RCC 7860 (cell line): ENCODE results near the gene NLGN1.
A peak's percentile ranks its signal among the peaks of the same experiment; 100 is the strongest.

ENCODE experiments used
- DNase-seq: peaks from one replicate; pipeline ENCODE4 v3.0.0-alpha.2; 2015; ENCODE audit warnings: low spot score
- FAIRE-seq: peaks from 2 replicates; lab custom pipeline; 2012; peaks lifted over from hg19 to GRCh38; lab: Jason Lieb, UNC

Gene NLGN1

GRCh38 chr3:173945170-173945569, 547.6 kb downstream of the NLGN1 start:
- FAIRE-seq (no peak), DNase-seq (no peak)

- FAIRE-seq, result no peak
Observed at GRCh38 chr3:173945806-173946205, 548.3 kb downstream of the NLGN1 start.

GRCh38 chr3:173954647-173955046, 557.1 kb downstream of the NLGN1 start:
- FAIRE-seq, result no peak

More at GRCh38 chr3:173945806-173946205, 548.3 kb downstream of the NLGN1 start:
- DNase-seq, result no peak

GRCh38 chr3:173957646-173958045, 560.1 kb downstream of the NLGN1 start:
- DNase-seq, result no peak
- no peak for FAIRE-seq

More at GRCh38 chr3:173954647-173955046, 557.1 kb downstream of the NLGN1 start:
- no peak for DNase-seq

GRCh38 chr3:173958805-173959204, 561.3 kb downstream of the NLGN1 start:
- FAIRE-seq, result no peak
- no peak for DNase-seq

GRCh38 chr3:173970281-173970680, 572.7 kb downstream of the NLGN1 start:
- FAIRE-seq (no peak), DNase-seq (no peak)

GRCh38 chr3:173976281-173976680, 578.7 kb downstream of the NLGN1 start:
- DNase-seq (no peak), FAIRE-seq (no peak)

- FAIRE-seq (no peak), DNase-seq (peak; percentile 69)
Observed at GRCh38 chr3:173977747-173978146, 580.2 kb downstream of the NLGN1 start.

GRCh38 chr3:173983343-173983742, 585.8 kb downstream of the NLGN1 start:
- FAIRE-seq (no peak), DNase-seq (no peak)

GRCh38 chr3:173986861-173987410, 589.4 kb downstream of the NLGN1 start:
- DNase-seq (no peak), FAIRE-seq (no peak)

- DNase-seq, result no peak
- no peak for FAIRE-seq
Observed at GRCh38 chr3:173988909-173989308, 591.4 kb downstream of the NLGN1 start.

- DNase-seq (no peak), FAIRE-seq (no peak)
Observed at GRCh38 chr3:173992416-173992815, 594.9 kb downstream of the NLGN1 start.

- DNase-seq (peak; percentile 35), FAIRE-seq (no peak)
Observed at GRCh38 chr3:173993299-173993698, 595.8 kb downstream of the NLGN1 start.

- DNase-seq (no peak), FAIRE-seq (no peak)
Observed at GRCh38 chr3:174000675-174001074, 603.1 kb downstream of the NLGN1 start.

- no peak for DNase-seq
- FAIRE-seq, result no peak
Observed at GRCh38 chr3:174002543-174002942, 605.0 kb downstream of the NLGN1 start.

GRCh38 chr3:174010907-174011306, 613.4 kb downstream of the NLGN1 start:
- DNase-seq (no peak), FAIRE-seq (no peak)

GRCh38 chr3:174016186-174016585, 618.6 kb downstream of the NLGN1 start:
- FAIRE-seq (peak; percentile 78), DNase-seq (peak; percentile 77)

- DNase-seq (no peak), FAIRE-seq (no peak)
Observed at GRCh38 chr3:174020156-174020555, 622.6 kb downstream of the NLGN1 start.

- DNase-seq, result no peak
Observed at GRCh38 chr3:174023421-174023820, 625.9 kb downstream of the NLGN1 start.

GRCh38 chr3:174028673-174029072, 631.1 kb downstream of the NLGN1 start:
- no peak for DNase-seq
- FAIRE-seq, result no peak

More at GRCh38 chr3:174023421-174023820, 625.9 kb downstream of the NLGN1 start:
- FAIRE-seq, result no peak

- no peak for FAIRE-seq
- DNase-seq, result no peak
Observed at GRCh38 chr3:174035328-174035886, 637.9 kb downstream of the NLGN1 start.

- no peak for DNase-seq
Observed at GRCh38 chr3:174046311-174046710, 648.8 kb downstream of the NLGN1 start.

GRCh38 chr3:174049472-174049871, 651.9 kb downstream of the NLGN1 start:
- FAIRE-seq, result no peak
- DNase-seq, result no peak

More at GRCh38 chr3:174046311-174046710, 648.8 kb downstream of the NLGN1 start:
- FAIRE-seq, result no peak
